ENCODE measurements around the gene FARP2.
A peak's percentile ranks its signal among the peaks of the same experiment; 100 is the strongest.
"Not testable (repeated sequence)": the region's sequence is repeated elsewhere in the genome, so short reads cannot be mapped to it uniquely, and the experiment has no call there.

Gene FARP2

DNA sequence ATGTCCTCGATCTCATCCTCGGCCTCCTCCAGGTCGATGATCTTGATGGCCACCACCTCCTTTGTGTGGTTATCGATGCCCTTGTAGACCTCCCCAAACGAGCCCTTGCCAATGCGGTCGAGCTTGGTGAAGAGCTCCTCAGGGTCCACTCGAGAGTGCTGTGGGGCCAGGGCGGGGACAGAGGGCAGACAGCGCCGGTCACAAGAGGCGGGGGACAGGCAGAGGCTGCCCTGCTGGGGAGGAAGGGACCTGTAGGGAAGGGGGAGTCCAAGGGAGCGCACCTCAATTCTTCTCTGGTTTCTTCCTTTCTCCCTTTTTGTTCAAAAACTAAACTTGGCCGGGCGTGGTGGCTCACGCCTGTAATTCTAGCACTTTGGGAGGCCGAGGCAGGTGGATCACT is 145.5 kb downstream of the FARP2 start:
- DNase-seq: no peak

DNA sequence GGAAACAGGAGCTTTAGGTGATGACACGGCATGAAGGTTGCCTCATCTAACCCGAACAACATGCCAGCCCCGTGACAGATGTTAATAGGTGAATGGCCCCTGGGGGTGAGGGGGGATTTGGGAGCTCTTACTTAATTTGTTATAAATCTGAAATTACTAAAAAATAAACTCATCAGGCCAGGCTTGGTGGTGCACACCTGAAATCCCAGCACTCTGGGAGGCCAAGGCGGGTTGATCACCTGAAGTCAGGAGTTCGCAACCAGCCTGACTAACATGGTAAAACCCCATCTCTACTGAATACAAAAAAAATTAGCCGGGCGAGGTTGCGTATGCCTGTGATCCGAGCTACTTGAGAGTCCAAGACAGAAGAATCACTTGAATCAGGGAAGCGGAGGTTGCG is 146.2 kb downstream of the FARP2 start:
- DNase-seq: no peak

DNA sequence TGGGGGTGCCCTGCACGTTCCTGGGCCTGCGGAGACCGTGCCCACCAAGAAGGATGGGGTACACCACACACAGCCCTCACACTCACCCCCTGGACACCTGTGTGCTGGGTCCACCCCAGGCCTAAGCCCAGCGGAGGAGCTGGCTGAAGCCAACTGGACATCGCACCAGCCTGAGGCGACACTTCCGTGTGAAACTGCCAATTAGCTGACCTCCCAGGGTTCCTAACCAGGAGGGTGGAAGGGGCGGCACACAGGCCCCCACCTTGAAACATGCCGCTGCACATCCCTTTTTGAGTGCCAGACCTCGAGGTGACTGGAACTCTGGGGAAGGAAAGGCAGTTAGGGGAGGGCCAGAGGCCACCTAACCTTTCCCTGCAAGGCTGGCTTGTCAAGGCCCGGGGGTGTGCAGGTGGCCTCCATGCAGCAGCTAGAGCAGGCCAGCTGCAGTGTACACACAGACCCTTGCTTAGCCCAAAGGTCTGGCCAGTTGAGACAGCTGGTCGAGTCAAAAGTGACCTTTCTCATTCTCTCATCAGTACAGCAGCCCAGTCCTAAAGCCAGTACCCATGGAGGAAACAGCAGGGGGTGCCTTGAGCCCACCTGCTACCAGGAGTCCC is 147.8 kb downstream of the FARP2 start:
- DNase-seq: no peak

DNA sequence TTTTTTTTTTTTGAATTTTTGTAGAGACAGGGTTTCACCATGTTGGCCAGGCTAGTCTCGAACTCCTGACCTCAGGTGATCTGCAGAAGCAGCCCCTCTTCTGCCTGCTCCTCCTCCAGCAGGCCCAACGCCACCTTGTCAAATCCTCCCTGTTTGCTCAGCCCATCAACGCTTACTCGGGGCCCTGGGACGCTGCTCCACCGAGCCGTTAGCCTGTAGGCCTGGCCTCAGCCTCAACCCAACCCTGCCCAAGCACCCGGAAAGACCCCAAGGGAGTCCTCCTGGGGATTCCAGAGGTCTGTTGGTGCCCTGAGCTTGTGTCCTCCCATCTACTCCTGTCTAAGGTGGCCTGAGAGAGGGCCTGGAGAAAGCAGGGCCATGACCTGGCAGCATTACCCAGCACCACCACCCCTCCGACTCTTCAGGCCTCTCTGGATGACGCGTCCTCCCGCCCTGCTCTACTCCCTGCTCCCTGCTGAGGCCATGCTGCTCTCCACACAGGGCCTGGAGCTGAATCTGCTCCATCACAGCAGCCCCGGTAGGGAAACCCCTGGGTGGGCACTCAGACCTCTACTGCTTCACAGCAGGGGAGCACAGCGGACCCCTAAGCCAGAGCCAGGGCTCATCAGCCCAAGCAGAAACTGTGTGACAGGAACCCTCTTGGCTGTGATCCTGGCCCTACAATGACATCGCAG is 149.1 kb downstream of the FARP2 start:
- no peak for DNase-seq

DNA sequence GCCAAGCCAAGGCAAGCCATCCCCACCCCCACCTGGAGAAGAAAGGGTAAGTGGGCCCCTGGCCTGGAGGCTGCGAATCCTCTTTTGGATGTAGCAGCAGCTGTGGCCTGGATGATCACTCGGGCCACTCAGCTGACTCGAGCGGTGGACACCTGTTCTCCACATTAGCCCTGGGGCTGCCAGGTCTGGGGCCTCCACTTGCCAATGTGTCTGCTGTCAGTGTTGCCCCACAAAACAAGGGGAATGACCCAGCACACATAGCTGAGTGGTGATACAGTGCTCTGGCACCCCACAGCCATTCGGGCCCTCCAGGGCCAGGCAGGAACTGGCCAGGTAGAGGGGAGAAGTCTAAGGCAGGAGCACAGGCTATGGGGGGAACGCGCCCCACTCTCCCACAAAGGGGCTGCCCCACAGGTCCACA is 149.7 kb downstream of the FARP2 start:
- DNase-seq: no peak

DNA sequence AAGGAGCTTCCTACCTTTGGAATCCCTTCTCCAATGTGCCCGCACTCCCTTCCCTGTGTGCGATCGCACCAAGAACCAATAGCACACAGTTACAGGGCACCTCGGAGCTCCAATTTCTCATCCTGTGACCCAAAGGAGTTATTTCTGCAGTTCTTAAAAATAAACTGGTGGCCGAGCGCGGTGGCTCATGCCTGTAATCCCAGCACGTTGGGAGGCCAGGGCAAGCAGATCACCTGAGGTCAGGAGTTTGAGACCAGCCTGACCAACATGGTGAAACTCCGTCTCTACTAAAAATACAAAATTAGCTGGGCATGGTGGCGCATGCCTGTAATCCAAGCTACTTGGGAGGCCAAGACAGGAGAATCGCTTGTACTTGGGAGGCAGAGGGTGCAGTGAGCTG is 150.2 kb downstream of the FARP2 start:
- not testable (repeated sequence) for DNase-seq

DNA sequence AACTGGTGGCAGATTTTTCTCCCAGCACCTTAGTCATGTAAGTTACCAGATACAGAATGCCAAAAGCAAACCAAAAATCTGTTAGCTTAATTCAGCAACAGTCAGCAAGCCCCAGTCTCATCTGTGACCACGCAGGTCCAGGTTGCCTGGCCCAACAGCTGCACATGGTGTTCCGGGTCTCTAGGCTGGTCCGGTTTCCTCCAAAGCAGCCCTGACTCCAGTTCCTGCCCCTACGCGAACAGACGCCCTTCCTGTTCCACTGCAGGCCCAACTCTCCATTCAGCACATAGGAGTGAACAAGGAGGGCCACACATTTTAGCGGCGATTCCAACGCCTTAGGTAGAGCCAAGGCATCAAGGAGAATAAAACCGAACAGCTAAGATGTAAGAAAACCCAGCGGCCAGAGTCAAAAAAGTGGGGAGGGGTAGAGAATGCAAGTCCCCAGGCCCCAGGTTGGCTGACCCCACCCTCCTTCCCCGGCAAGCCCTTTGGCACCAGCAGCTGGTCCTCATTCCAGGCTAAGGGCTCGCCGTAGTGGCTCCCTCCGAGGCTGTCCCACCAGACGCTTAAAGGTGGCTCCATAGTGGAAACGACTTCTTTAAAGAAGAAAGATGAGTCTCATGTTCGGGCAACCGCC is 150.8 kb downstream of the FARP2 start:
- no peak for DNase-seq

DNA sequence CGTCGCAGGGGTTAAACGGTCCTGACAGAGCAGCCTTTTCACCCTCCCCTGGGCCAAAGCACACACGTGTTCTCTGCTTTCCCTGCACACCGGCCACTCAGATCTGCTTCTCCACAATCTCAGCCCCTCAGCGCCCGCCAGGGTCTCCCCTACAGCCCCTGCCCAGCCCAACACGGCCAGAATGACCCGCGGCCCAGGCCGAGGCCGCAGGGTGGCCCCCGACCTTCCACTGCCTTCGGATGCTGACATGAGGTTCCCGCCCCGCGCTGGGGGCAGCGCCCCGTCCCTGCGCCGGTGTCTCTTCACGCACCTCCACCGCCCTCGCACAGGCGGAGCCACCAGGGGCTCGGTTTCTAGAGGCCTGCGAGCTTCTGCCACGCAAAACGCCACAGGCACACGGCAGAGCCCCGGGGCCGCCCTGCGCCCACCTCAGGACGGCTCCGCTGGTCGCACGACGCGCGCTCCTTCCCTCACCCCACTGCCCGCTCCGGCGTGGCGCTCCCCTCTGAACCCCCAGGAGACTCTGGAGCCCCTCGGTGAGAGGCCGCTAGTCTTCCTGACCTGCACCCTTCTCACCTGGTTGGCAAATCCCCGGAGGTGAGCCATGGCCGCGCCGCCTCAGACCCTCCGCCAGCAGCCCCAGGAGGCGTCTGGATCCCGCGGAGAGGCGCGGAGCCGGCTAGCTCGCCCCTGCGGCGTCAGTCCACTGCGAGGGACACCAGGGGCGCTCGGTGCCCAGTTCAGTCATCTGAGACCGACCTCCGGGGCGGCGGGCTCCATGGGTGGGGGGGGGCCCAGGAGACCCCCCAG is 151.6 kb downstream of the FARP2 start:
- peak in 2 of 56 donors; percentile 56 to 62 for DNase-seq

DNA sequence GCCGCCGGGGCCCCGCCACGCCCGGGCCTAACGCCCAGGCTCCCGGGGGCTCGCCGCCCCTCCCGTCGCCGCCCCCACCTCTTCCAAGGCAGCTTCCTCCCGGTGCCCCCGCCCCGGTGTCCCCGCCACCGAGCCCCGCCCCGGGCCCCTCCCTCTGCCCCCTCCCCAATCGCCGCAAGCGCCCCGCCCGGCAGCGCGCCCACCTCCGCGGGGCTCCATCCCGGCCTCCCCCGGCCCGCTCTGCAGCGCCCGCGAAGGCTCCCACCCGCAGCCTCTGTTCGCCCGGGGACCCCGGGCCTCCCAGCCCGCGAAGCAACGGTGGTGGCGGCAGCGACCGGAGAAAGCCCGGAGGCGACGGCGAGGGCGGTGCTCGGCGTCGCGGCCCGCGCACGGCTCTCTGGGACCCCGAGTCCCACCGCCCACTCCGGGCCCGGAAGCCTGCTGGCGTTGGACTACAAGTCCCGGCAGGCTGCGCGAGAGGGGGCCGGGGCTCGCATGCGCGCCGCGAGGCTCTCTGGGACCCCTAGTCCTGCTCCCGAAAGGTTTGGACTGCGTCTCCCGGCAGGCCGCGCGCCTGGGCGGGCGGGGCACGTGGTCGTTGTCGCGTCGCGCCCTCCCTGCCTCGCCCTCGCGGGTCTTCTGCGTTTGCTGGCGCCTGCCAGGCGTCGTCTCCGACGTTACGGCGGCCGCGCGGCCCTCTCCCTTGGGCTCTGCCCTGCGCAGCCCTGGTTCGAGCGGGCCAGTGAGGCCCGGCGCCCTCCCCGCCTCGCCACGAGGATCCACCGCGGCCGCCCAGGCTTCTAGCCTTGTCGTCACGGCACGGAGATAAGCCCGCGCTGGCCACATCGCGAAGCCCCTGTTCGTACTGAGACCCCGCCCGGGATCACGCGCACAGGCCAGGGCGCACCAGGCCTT is 152.4 kb downstream of the FARP2 start, which contains the start of gene STK25:
STK25 (minus strand) TSS at position 345 of the 915 bp plus-strand sequence. CDS start 549 bp downstream, outside the sequence.
- DNase-seq: peak; percentile 84 to 99 (median 96)

DNA sequence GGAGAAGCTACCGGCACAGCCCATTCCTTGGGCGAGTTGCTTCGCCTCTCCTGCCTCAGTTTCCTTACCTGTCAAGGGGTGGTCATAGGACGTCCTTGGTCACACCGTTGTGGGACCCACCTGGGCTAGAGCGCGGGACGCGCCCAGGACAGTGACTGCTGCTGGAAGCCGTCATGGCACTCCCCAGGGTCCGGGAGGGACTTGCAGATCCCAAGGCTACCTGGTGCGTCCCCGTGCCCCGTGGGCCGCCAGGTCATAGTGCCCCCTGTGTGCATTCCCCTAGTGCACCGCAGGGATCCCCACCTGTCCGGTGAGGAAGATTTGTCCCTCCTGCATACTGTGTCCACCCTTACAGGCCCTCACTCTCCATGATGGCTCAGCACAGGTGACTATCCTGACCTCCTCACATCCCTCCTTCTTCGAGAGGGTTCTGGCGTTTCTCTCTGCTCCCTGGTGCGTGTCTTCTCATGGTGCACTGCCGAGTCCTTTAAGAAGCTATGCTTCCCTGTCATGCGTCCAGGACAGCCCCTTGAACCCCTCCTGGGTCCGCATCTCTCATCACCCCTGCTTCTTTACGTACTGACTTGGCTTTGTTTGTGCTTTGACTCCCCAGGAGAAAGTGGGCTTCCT is 153.2 kb downstream of the FARP2 start:
- peak in 3 of 56 donors; percentile 61 to 71 (median 64) for DNase-seq

DNA sequence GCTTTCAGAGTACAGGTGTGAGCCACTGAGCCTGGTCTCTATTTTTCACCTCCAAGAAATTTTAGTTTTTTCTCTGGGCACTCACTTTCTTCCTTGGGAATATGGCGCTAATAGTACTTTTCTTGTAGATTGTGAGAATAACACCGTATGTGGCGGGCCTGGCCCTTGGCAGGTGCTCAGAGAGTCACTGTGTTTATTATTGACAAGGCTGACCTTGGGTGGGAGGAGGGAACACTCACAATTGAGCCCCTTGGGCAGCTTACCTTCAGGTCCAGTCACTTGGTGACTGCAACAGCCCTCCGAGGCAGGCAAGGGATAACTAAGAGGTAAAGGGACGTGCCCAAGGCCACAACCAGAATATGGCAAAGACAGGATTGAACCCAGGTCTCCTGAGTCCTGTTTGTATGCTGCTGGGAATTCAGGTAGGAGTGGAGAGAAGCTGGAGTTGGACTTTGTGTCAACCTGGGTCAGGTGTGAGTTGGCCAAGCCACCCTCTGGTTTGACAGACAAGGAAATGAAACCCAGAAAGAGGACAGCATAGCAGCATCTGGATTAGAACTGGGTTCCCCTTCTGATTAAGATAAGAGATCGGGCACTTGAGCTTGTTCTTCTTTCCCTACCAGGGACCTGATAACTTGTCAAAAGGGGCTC is 155.1 kb downstream of the FARP2 start:
- DNase-seq: no peak

DNA sequence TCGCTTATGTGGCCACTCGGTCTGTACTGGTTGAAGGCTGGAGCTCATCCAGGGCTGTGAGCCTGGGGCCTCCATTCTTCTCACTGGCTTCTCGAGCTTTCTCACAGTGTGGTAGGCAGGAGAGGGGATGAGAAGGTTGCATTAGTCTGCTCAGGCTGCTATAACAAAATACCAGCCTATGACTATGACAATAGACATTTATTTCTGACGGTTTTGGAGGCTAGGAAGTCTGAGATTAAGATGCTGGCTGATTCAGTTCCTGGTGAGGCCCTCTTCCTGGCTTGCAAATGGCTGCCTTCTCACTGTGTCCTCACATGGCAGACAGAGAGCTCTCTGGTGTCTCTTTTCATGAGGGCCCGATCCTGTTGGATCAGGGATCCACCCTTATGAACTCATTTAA is 158.5 kb downstream of the FARP2 start:
- DNase-seq: no peak

DNA sequence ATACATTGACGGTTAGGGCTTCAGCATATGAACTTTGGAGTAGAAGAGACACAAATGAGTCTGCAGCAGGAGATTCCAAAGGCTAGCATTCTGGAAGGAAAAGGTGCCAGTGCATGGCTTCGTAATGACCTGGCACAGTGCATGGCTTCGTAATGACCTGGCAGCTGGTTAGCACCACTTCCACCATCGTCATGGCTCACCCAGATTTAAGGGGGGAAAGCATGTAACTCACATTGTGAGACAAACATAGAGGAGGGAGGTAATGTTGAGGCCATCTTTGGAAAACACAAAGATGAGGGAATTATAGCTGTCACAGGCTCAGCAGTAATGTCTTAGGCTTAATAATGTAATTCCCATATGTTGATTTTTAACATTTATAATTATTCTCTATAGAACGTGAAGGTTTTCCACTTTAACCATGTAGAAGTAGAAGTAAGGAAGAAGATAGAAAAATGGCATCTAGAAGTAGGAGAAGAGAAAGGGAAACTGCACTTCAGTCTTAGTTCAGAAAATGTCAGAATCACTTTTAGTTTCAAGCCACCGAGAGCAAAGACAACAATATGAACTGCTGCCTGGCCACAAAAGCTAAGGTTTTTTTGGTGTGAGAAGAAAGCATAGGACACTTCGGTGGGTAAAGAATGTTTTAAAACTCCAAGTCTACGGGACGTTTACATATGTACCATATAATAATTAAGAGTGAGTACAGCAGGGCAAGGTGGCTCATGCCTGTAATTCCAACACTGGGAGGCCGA is 159.1 kb downstream of the FARP2 start:
- DNase-seq: no peak

DNA sequence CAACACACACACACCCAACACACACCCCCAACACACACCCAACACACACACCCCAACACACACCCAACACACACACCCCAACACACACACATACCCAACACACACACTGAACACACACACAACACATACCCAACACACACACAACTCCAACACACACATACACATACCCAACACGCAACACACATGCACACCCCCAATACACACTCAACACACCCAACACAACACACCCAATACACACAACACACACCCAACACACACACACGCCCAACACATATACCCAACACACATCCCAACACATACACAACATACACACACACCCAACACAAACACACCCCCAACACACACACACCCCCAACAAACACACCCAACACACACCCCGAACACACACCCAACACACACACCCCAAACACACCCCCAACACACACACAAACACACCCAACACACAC is 160.5 kb downstream of the FARP2 start:
- no peak for DNase-seq

DNA sequence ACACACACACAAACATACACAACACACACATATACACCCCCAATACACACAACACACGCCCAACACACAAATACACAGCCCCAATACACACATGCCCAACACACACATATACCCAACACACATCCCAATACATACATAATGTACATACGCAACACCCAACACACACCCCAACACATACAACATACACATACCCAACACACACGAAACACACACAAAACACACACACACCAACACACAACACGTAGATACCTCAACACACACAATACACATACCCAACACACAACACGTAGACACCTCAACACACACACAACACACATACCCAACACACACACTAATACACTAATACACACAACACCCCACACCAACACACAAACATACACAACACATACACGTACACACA is 161.2 kb downstream of the FARP2 start:
- no peak for DNase-seq

DNA sequence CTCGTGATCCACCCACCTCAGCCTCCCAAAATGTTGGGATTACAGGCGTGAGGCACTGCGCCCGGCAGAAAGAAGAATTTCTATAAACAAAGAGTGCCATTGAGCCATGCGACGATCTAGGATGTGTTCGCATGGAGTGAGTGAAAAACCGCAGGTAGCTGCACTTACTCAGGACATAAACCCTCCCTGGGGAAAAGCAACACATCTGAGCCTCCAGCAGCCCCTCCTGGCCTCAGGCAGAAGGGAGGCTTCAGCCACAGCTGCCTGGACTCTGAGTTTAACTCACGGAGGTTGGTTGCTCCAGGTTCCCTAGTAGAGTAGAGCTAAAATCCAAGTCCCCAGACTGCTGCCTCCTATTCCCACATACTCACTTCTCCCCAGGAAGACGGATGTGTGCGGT is 163.6 kb downstream of the FARP2 start:
- no peak for DNase-seq

DNA sequence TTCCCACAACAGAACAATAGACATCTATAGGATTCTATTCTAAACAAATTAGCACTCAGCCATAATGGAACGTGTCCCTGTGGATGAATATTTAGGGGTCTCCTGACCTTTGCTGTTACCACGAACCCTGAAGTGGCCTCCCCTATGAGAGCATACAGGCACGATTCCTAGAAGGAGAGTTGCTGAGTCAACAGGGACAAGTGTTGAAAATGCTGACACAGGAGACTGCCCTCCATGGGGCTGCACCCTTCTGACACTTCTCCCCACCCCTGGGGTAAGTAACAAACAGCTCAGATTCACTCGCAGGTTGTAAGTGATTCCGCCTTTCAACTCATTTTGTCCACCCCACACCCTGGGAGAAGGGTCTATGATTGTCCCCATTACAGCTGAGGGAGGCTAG is 166.4 kb downstream of the FARP2 start:
- no peak for DNase-seq

Data from amygdala (tissue), 56 donors.